ENCODE measurements around the gene OR2T33. TPM values are rescaled to one million over a fixed set of nuclear protein-coding genes. Genes with fewer than 3 reads are reported as not detected.
"Not testable (repeated sequence)": the region's sequence is repeated elsewhere in the genome, so short reads cannot be mapped to it uniquely, and the experiment has no call there.

Gene OR2T33
- total RNA-seq: under 1 TPM in 1 of 2 donors, not detected in 1; 0.11 TPM
- under 1 TPM; 0.24 to 0.41 TPM for polyA plus RNA-seq (ENCODE audit: insufficient read length in 2 of 2)
- long read RNA-seq, donor 1: 0 reads
- long read RNA-seq, donor 2: 0 reads
- long read RNA-seq, donor 3: 0 reads
- long read RNA-seq, donor 4: 0 reads

DNA sequence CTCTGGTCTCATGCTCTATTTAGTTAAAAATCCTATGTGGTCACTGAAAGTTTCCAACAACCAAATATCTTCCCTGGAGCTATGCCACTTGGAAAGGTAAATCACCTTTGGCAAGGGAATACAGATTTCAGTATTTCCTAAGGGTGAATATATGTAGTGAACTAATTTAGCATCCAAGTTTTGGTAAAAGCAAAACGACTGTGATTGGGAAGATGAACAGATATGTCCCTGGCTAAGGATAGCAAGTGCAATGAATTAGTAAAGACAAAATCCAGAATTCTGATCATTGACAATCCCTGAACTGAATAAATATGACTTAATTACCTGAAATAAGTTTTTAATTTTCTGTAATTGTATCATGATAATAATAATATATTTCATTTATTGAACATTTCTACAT lies at the start of gene OR2T33:
TSS of gene OR2T33 (minus strand) at position 101 of the 400 bp plus-strand sequence. CDS start 4,162 bp downstream, outside the sequence.
- Histone ChIP-seq H3K4me3 (ENCODE audit: low read depth, low read length) (no peak within 1 kb of the TSS), H3K27me3 (ENCODE audit: control insufficient read depth, insufficient read depth, low read length) (no peaks in the 10 kb centered on the region), H3K36me3 (ENCODE audit: control insufficient read depth, insufficient read depth, low read length) (no peaks in the 10 kb centered on the region), H3K4me1 (ENCODE audit: control insufficient read depth, insufficient read depth, low read length) (no peaks in the 10 kb centered on the region), H3K27ac (ENCODE audit: low read depth, low read length) (no peak within 1 kb of the TSS), H3K9me3 (ENCODE audit: control insufficient read depth, insufficient read depth, low read length) (no peaks in the 10 kb centered on the region)
- 40% methylated on average over 1 of the region's 1 CpG for WGBS (ENCODE audit: insufficient coverage)
- no peak for DNase-seq (ENCODE audit: low read depth in 4 of 6, low spot score in 6 of 6)

- no peak within 1 kb of the TSS for H3K27ac ChIP-seq (ENCODE audit: low read depth, low read length)
- no CpG with 5 or more reads among the region's 1 CpG for WGBS (ENCODE audit: insufficient coverage)
- no peak for DNase-seq (ENCODE audit: low read depth in 4 of 6, low spot score in 6 of 6)
- H3K27me3 ChIP-seq (ENCODE audit: control insufficient read depth, insufficient read depth, low read length): no peaks in the 10 kb centered on the region
- no peaks in the 10 kb centered on the region for H3K4me1 ChIP-seq (ENCODE audit: control insufficient read depth, insufficient read depth, low read length)
- H3K4me3 ChIP-seq (ENCODE audit: low read depth, low read length): no peak within 1 kb of the TSS
- no peaks in the 10 kb centered on the region for H3K9me3 ChIP-seq (ENCODE audit: control insufficient read depth, insufficient read depth, low read length)
- H3K36me3 ChIP-seq (ENCODE audit: control insufficient read depth, insufficient read depth, low read length): no peaks in the 10 kb centered on the region
Observed at GRCh38 chr1:248324468-248324867, 46.7 kb upstream of the OR2T33 start, which contains the start of gene OR2M7. Gene OR2M7, minus strand, starts transcription at chr1:248324568. Its CDS starts 0 bp downstream, at chr1:248324568.

DNA sequence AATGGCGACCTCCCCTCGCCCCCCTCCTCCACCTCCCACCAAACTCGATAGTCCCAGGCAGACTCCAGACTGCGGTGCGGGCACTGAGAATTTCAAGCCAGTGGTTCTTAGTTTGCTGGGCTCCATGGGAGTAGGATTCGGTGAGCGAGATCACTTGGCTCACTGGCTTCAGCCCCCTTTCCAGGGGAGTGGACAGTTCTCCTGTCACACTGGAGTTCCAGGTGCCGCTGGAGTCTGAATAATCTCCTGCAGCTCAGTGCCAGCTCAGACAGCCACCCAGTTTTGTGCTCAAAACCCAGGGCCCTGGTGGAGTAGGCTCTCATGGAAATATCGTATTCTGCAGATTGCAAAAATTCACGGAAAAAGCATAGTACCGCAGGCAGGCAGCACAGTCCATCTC lies 39.0 kb upstream of the OR2T33 start:
- Histone ChIP-seq H3K36me3 (ENCODE audit: control insufficient read depth, insufficient read depth, low read length) (no peaks in the 10 kb centered on the region), H3K9me3 (ENCODE audit: control insufficient read depth, insufficient read depth, low read length) (peaks cover 6% of the 10 kb centered on the region), H3K27me3 (ENCODE audit: control insufficient read depth, insufficient read depth, low read length) (no peaks in the 10 kb centered on the region), H3K4me3 (ENCODE audit: low read depth, low read length) (no peak overlapping the region), H3K4me1 (ENCODE audit: control insufficient read depth, insufficient read depth, low read length) (no peaks in the 10 kb centered on the region), H3K27ac (ENCODE audit: low read depth, low read length) (no peak overlapping the region)
- 91% methylated on average over 5 of the region's 11 CpGs for WGBS (ENCODE audit: insufficient coverage)
- DNase-seq (ENCODE audit: low read depth in 4 of 6, low spot score in 6 of 6): no peak

DNA sequence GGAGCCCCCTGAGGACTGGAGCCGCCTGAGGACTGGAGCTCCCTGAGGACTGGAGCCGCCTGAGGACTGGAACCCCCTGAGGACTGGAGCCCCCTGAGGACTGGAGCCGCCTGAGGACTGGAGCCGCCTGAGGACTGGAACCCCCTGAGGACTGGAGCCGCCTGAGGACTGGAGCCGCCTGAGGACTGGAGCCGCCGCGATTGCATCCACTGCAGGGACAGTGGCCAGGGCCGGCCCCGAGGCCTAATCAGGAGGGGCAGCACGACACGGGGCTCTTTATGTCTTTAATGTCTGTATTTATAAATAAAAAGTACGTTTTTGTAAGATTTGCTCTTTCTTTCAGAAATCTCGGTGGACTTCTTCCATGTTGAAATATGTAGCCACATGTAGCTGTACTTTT lies 29.0 kb upstream of the OR2T33 start:
- H3K9me3 ChIP-seq (ENCODE audit: control insufficient read depth, insufficient read depth, low read length); H3K4me3 ChIP-seq (ENCODE audit: low read depth, low read length); H3K27ac ChIP-seq (ENCODE audit: low read depth, low read length); H3K27me3 ChIP-seq (ENCODE audit: control insufficient read depth, insufficient read depth, low read length); H3K4me1 ChIP-seq (ENCODE audit: control insufficient read depth, insufficient read depth, low read length); DNase-seq (ENCODE audit: low read depth in 4 of 6, low spot score in 6 of 6); H3K36me3 ChIP-seq (ENCODE audit: control insufficient read depth, insufficient read depth, low read length): not testable (repeated sequence)
- 55% methylated on average over 5 of the region's 15 CpGs for WGBS (ENCODE audit: insufficient coverage)

DNA sequence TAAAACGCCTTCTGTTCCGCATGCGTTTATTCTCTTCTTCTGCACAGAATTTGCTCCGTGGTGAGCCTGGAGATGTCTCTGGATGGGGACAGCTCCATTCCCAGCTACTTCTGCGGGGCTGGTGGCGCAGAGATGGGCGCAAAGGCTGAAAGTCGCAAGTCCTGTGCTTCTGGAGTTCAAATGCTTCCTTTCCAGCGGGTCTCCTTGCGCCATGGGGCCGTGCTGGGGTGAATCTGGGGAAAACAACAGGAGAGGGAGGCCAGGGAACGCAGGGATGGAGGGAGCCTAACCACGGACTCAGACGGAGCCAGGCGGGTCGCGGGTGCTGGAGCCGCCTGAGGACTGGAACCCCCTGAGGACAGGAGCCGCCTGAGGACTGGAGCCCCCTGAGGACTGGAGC lies 28.3 kb upstream of the OR2T33 start:
- Histone ChIP-seq H3K27ac (ENCODE audit: low read depth, low read length) (no peak overlapping the region), H3K36me3 (ENCODE audit: control insufficient read depth, insufficient read depth, low read length) (no peaks in the 10 kb centered on the region), H3K4me1 (ENCODE audit: control insufficient read depth, insufficient read depth, low read length) (no peaks in the 10 kb centered on the region), H3K27me3 (ENCODE audit: control insufficient read depth, insufficient read depth, low read length) (no peaks in the 10 kb centered on the region), H3K9me3 (ENCODE audit: control insufficient read depth, insufficient read depth, low read length) (peaks cover 2% of the 10 kb centered on the region), H3K4me3 (ENCODE audit: low read depth, low read length) (no peak overlapping the region)
- no peak for DNase-seq (ENCODE audit: low read depth in 4 of 6, low spot score in 6 of 6)
- WGBS (ENCODE audit: insufficient coverage): 94% methylated on average over 18 of the region's 19 CpGs

DNA sequence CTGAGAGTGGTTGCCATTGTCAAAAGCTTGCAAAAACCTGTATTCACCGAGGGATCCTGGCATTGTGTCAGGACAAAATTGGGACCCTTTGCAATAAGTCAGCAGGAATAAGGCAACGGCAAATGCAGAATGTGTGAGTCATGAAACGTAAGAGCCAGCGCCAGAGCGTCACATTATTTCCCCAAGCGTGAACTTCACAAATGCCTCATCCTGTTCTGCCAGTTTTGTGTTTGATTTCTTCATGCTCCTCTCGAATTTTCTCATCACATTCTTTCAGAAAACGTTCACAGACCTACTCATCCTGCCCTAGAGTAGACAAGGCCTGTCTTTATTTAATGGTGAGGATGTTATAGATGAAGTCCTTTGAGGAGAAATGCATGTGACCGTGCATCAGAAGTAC lies 27.9 kb upstream of the OR2T33 start:
- H3K9me3 ChIP-seq (ENCODE audit: control insufficient read depth, insufficient read depth, low read length); DNase-seq (ENCODE audit: low read depth in 4 of 6, low spot score in 6 of 6); H3K36me3 ChIP-seq (ENCODE audit: control insufficient read depth, insufficient read depth, low read length); H3K27ac ChIP-seq (ENCODE audit: low read depth, low read length); H3K27me3 ChIP-seq (ENCODE audit: control insufficient read depth, insufficient read depth, low read length); H3K4me3 ChIP-seq (ENCODE audit: low read depth, low read length); H3K4me1 ChIP-seq (ENCODE audit: control insufficient read depth, insufficient read depth, low read length): not testable (repeated sequence)
- WGBS (ENCODE audit: insufficient coverage): 74% methylated on average over 2 of the region's 9 CpGs

GRCh38 chr1:248303324-248303723 lies 25.5 kb upstream of the OR2T33 start, which contains the start of gene OR2T12:
Gene OR2T12, minus strand, starts transcription at chr1:248303424. Its CDS starts 7,846 bp downstream, at chr1:248295578.
- H3K27me3 ChIP-seq (ENCODE audit: control insufficient read depth, insufficient read depth, low read length): no peaks in the 10 kb centered on the region
- no peaks in the 10 kb centered on the region for H3K36me3 ChIP-seq (ENCODE audit: control insufficient read depth, insufficient read depth, low read length)
- peaks cover 4% of the 10 kb centered on the region for H3K9me3 ChIP-seq (ENCODE audit: control insufficient read depth, insufficient read depth, low read length)
- H3K27ac ChIP-seq (ENCODE audit: low read depth, low read length): no peak within 1 kb of the TSS
- no peak within 1 kb of the TSS for H3K4me3 ChIP-seq (ENCODE audit: low read depth, low read length)
- no peaks in the 10 kb centered on the region for H3K4me1 ChIP-seq (ENCODE audit: control insufficient read depth, insufficient read depth, low read length)
- WGBS (ENCODE audit: insufficient coverage): no CpG with 5 or more reads among the region's 1 CpG
- no peak for DNase-seq (ENCODE audit: low read depth in 4 of 6, low spot score in 6 of 6)

GRCh38 chr1:248288391-248288790 lies 10.6 kb upstream of the OR2T33 start:
- Histone ChIP-seq H3K36me3 (ENCODE audit: control insufficient read depth, insufficient read depth, low read length) (no peaks in the 10 kb centered on the region), H3K27me3 (ENCODE audit: control insufficient read depth, insufficient read depth, low read length) (no peaks in the 10 kb centered on the region), H3K9me3 (ENCODE audit: control insufficient read depth, insufficient read depth, low read length) (no peaks in the 10 kb centered on the region), H3K4me1 (ENCODE audit: control insufficient read depth, insufficient read depth, low read length) (no peaks in the 10 kb centered on the region), H3K27ac (ENCODE audit: low read depth, low read length) (no peak overlapping the region), H3K4me3 (ENCODE audit: low read depth, low read length) (no peak overlapping the region)
- no CpG with 5 or more reads among the region's 6 CpGs for WGBS (ENCODE audit: insufficient coverage)
- no peak for DNase-seq (ENCODE audit: low read depth in 4 of 6, low spot score in 6 of 6)

GRCh38 chr1:248273225-248273624 lies 4.6 kb downstream of the OR2T33 start:
- not testable (repeated sequence) for H3K4me1 ChIP-seq (ENCODE audit: control insufficient read depth, insufficient read depth, low read length); H3K27ac ChIP-seq (ENCODE audit: low read depth, low read length); H3K36me3 ChIP-seq (ENCODE audit: control insufficient read depth, insufficient read depth, low read length); H3K4me3 ChIP-seq (ENCODE audit: low read depth, low read length); DNase-seq (ENCODE audit: low read depth in 4 of 6, low spot score in 6 of 6); H3K27me3 ChIP-seq (ENCODE audit: control insufficient read depth, insufficient read depth, low read length); H3K9me3 ChIP-seq (ENCODE audit: control insufficient read depth, insufficient read depth, low read length)
- no CpG with 5 or more reads among the region's 16 CpGs for WGBS (ENCODE audit: insufficient coverage)

DNA sequence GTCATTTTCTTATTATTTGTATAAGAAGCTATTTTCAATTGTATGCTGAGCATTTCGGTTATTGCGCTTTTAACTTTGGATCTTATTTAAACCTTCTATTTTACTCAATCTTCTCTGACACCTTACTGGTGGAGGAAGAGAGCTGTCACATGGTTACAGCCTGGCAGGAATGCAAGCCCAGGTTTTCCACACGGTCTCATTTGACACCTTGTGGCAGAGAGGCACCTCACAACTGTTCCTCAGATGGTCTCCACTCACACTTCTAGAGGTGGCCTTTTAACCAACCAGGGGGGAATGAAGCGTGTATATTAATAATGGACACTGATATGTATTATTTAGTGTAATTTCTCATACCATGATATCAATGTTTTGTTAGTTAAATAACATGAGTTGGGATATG lies 9.6 kb downstream of the OR2T33 start:
- Histone ChIP-seq H3K27ac (ENCODE audit: low read depth, low read length) (no peak overlapping the region), H3K36me3 (ENCODE audit: control insufficient read depth, insufficient read depth, low read length) (no peaks in the 10 kb centered on the region), H3K9me3 (ENCODE audit: control insufficient read depth, insufficient read depth, low read length) (no peaks in the 10 kb centered on the region), H3K4me3 (ENCODE audit: low read depth, low read length) (no peak overlapping the region), H3K27me3 (ENCODE audit: control insufficient read depth, insufficient read depth, low read length) (no peaks in the 10 kb centered on the region), H3K4me1 (ENCODE audit: control insufficient read depth, insufficient read depth, low read length) (no peaks in the 10 kb centered on the region)
- no CpG with 5 or more reads among the region's 4 CpGs for WGBS (ENCODE audit: insufficient coverage)
- no peak for DNase-seq (ENCODE audit: low read depth in 4 of 6, low spot score in 6 of 6)

Measured in spinal cord (tissue), 10 donors.